PC-9 (cell line): ENCODE measurements around the gene PITRM1. TPM values are rescaled to one million over a fixed set of nuclear protein-coding genes. Genes with fewer than 3 reads are reported as not detected.

ENCODE experiments used
- BruUV-seq: library from RNA; stranded (reverse); fragments of 400-500 nt; replicated peaks from 2 replicates; lab custom pipeline; 2021; lab: Mats Ljungman, UMichigan
- CTCF ChIA-PET: fragments of 300-600 bp; sonication (Branson Sonifier 250); formaldehyde crosslinking; loops from one replicate; lab custom pipeline; 2022; ENCODE audit warnings: antibody characterized with exemption; lab: Charles Lee
- POLR2A ChIA-PET: fragments of 300-600 bp; sonication (Branson Sonifier 250); formaldehyde crosslinking; loops from one replicate; lab custom pipeline; 2022; ENCODE audit warnings: antibody characterized with exemption; ENCODE audit not compliant: unreplicated experiment; lab: Charles Lee
- DNase-seq, 2 experiments: peaks; one replicate each; pipeline versions ENCODE4 v3.0.0 to v3.0.0-alpha.2; 2015 to 2022; ENCODE audit warnings: mixed read lengths in 1 of 2
- H2AFZ ChIP-seq: fragments of 200-600 bp; sonication (generic); 2 replicates; pipeline ENCODE4 v1.8.1; 2017; ENCODE audit warnings: antibody characterized with exemption
- H3F3A ChIP-seq: fragments of 200-600 bp; sonication (generic); 2 replicates; pipeline ENCODE4 v1.8.1; 2017; ENCODE audit warnings: antibody characterized with exemption, mild to moderate bottlenecking, low read depth; ENCODE audit not compliant: insufficient read depth
- H3K27ac ChIP-seq: fragments of 200-600 bp; sonication (generic); 2 replicates; pipeline ENCODE4 v1.6.1; 2016; ENCODE audit warnings: mixed run types
- H3K27me3 ChIP-seq: fragments of 200-600 bp; sonication (generic); 2 replicates; pipeline ENCODE4 v1.6.1; 2016; ENCODE audit warnings: low read depth, mixed run types; ENCODE audit not compliant: insufficient read depth
- H3K36me3 ChIP-seq: fragments of 200-600 bp; sonication (generic); 2 replicates; pipeline ENCODE4 v1.6.1; 2016; ENCODE audit warnings: low read depth, mixed run types
- H3K4me1 ChIP-seq: fragments of 200-600 bp; sonication (generic); replicated peaks from 2 replicates; pipeline ENCODE4 v1.6.1; 2016; ENCODE audit warnings: mixed run types; ENCODE audit not compliant: insufficient read depth
- H3K4me2 ChIP-seq: fragments of 200-600 bp; sonication (generic); 2 replicates; pipeline ENCODE4 v1.6.1; 2017; ENCODE audit warnings: mixed run types
- H3K4me3 ChIP-seq: fragments of 200-600 bp; sonication (generic); 2 replicates; pipeline ENCODE4 v1.6.1; 2016; ENCODE audit warnings: mixed run types
- H3K79me2 ChIP-seq: fragments of 200-600 bp; sonication (generic); 2 replicates; pipeline ENCODE4 v1.6.1; 2017; ENCODE audit warnings: low read depth, mixed run types
- H3K9me2 ChIP-seq: fragments of 200-600 bp; sonication (generic); 2 replicates; pipeline ENCODE4 v1.8.1; 2017; ENCODE audit warnings: mild to moderate bottlenecking; ENCODE audit not compliant: insufficient read depth
- H3K9me3 ChIP-seq: fragments of 200-600 bp; sonication (generic); 2 replicates; pipeline ENCODE4 v1.8.1; 2016; ENCODE audit warnings: low read depth; ENCODE audit not compliant: insufficient read depth
- H4K20me1 ChIP-seq: fragments of 200-600 bp; sonication (generic); 2 replicates; pipeline ENCODE4 v1.8.1; 2017; ENCODE audit not compliant: insufficient read depth
- CTCF ChIP-seq: fragments of 200-600 bp; sonication (generic); conservative IDR thresholded peaks from 2 replicates; pipeline ENCODE4 v1.6.1; 2017; ENCODE audit warnings: mixed run types, antibody characterized with exemption, mild to moderate bottlenecking, moderate library complexity
- EZH2 ChIP-seq: fragments of 200-600 bp; sonication (generic); IDR thresholded peaks from 2 replicates; pipeline ENCODE4 v1.8.0; 2017; ENCODE audit warnings: antibody characterized with exemption, low read depth
- intact Hi-C: fragments of 100-400 bp; cut with micrococcal nuclease; formaldehyde crosslinking; loops from one replicate; pipeline ENCODE4 v1.10.0; 2022; ENCODE audit not compliant: unreplicated experiment
- total RNA-seq: library from RNA; stranded (reverse); gene quantifications from 2 replicates; pipeline ENCODE4 v1.2.3, GENCODE V29; 2021

PITRM1 gene
- total RNA-seq, 1 experiment from 2014 or later = 124 TPM

DNA sequence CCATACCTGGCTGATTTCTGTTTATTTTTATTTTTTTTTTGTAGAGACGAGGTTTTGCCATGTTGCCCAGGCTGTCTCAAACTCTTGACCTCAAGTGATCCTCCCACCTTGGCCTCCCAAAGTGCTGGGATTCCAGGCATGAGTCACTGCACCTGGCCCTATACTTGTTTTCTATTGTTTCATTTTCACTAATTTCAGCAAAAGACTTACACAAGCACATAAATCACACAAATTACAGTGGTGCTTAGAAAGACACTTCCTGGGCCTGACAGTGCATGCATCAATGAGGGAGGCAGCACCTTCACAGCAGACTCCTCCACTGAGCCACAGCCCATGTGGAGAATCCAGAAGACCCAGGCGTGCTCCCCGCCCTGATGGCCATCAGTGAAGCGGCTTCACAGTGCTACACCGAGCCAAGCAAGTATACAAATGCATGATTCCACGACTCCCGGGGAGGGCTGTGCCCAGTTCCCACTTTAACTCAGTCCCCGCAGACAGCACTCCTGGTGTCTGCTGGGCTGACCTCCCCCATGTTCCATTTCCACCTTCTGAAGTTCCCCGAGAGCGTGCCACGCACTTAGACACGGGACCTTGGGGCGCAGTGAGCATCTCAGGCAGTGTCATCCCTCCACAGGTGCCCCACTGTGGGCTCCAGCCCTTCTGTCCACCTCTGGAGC is 20.6 kb downstream of the PITRM1 start:
- CTCF ChIA-PET = no interaction called here
- BruUV-seq = no TSS peak

DNA sequence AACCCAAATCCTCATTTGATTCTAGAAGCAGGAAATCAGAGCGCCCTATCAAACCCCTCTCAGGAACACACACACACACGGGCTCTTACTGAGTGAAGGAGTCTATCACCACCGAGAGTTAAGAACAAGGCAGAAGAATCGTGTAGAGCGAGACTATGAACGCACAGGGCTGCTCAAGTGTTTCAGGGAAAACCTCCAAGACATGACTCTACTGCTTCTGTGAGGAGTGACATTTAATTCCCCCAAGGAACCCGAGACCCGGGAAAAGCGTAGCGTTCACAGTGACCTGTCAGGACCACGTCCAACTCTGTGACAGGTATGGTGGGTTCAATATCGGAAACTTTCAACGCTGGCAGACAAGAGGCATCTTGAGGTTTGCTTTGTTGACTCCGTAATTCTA is 21.6 kb downstream of the PITRM1 start:
- TF ChIP-seq EZH2 (no peak), CTCF (no peak)
- no peaks in the 10 kb centered on the region for H3K27me3 ChIP-seq
- H3K27ac ChIP-seq = no peak overlapping the region
- no peaks in the 10 kb centered on the region for H4K20me1 ChIP-seq
- H2AFZ ChIP-seq = no peak overlapping the region
- H3K79me2 ChIP-seq = no peaks in the 10 kb centered on the region
- intact Hi-C loops = no loop called here
- no peak overlapping the region for H3K4me2 ChIP-seq
- no peak overlapping the region for H3K4me3 ChIP-seq
- no peaks in the 10 kb centered on the region for H3K4me1 ChIP-seq
- H3K36me3 ChIP-seq = no peaks in the 10 kb centered on the region
- no peaks in the 10 kb centered on the region for H3K9me3 ChIP-seq
- H3F3A ChIP-seq = no peaks in the 10 kb centered on the region
- CTCF ChIA-PET = no interaction called here
- POLR2A ChIA-PET = no interaction called here
- no peak for DNase-seq
- no peaks in the 10 kb centered on the region for H3K9me2 ChIP-seq
- BruUV-seq = no TSS peak

More for the DNA sequence above, 20.6 kb downstream of the PITRM1 start:
- Histone ChIP-seq H3K9me3 (no peaks in the 10 kb centered on the region), H3K36me3 (no peaks in the 10 kb centered on the region), H3F3A (no peaks in the 10 kb centered on the region), H3K27me3 (no peaks in the 10 kb centered on the region), H3K79me2 (no peaks in the 10 kb centered on the region), H3K9me2 (no peaks in the 10 kb centered on the region), H4K20me1 (no peaks in the 10 kb centered on the region), H3K4me3 (no peak overlapping the region), H2AFZ (no peak overlapping the region), H3K4me1 (no peaks in the 10 kb centered on the region), H3K27ac (no peak overlapping the region), H3K4me2 (no peak overlapping the region)
- TF ChIP-seq EZH2 (no peak), CTCF (no peak)
- intact Hi-C loops = no loop called here
- no peak for DNase-seq
- POLR2A ChIA-PET = no interaction called here

DNA sequence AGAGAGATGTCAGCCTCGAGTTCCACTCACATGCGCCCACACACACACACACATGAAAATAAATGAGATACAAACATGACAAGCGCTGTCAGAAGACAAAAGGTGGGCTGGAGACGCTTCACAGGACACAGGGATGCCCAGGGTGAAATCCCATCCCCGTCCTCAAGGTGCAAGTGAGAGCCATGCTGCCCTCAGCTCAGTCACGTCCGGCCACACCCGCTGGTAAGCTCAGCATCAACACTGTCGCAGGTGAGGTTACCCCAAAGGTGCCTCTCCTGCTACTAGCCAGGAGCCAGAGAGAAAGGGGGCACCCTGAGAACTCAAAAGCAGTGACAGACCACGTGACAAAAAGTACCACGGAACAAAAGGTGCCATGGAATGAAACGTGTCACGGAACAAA is 22.2 kb downstream of the PITRM1 start:
- Histone ChIP-seq H3K9me3 (no peaks in the 10 kb centered on the region), H4K20me1 (no peaks in the 10 kb centered on the region), H3K4me3 (no peak overlapping the region), H3K27me3 (no peaks in the 10 kb centered on the region), H3K4me1 (no peaks in the 10 kb centered on the region), H3F3A (no peaks in the 10 kb centered on the region), H3K36me3 (no peaks in the 10 kb centered on the region), H3K79me2 (no peaks in the 10 kb centered on the region), H3K9me2 (no peaks in the 10 kb centered on the region), H3K27ac (no peak overlapping the region), H2AFZ (no peak overlapping the region), H3K4me2 (no peak overlapping the region)
- intact Hi-C loops = no loop called here
- ChIA-PET CTCF (no interaction called here), POLR2A (no interaction called here)
- no TSS peak for BruUV-seq
- no peak for DNase-seq
- TF ChIP-seq EZH2 = no peak

- Histone ChIP-seq H3K9me3 (no peaks in the 10 kb centered on the region), H3K4me2 (no peak overlapping the region), H3K36me3 (no peaks in the 10 kb centered on the region), H3K27ac (no peak overlapping the region), H3F3A (no peaks in the 10 kb centered on the region), H3K9me2 (no peaks in the 10 kb centered on the region), H4K20me1 (no peaks in the 10 kb centered on the region), H3K4me1 (no peaks in the 10 kb centered on the region), H3K27me3 (no peaks in the 10 kb centered on the region), H3K79me2 (no peaks in the 10 kb centered on the region), H2AFZ (no peak overlapping the region), H3K4me3 (no peak overlapping the region)
- intact Hi-C loops = no loop called here
- POLR2A ChIA-PET = no interaction called here
- BruUV-seq = no TSS peak
- CTCF ChIA-PET = no interaction called here
- DNase-seq = no peak
- TF ChIP-seq EZH2 = no peak
- no peak for TF ChIP-seq CTCF
Observed at GRCh38 chr10:3149918-3150317, 22.7 kb downstream of the PITRM1 start.
